Activated B cell treated with CpG ODN at 0.5 μM for 24 hours (primary cell): ENCODE data around the gene SARDH. TPM values are rescaled to one million over a fixed set of nuclear protein-coding genes. Genes with fewer than 3 reads are reported as not detected.

Experiments used
- ATAC-seq: fragments of 200-7000 bp; cut with Tn5 transposase; one replicate; pipeline ENCODE4 v1.10.0; 2021; ENCODE audit warnings: low read depth, mild to moderate bottlenecking, moderate library complexity
- CTCF ChIA-PET: fragments of 350-600 bp; sonication (Branson Sonifier 250); formaldehyde crosslinking; loops from one replicate; lab custom pipeline; 2021; ENCODE audit warnings: antibody characterized with exemption; lab: Charles Lee
- POLR2A ChIA-PET: fragments of 350-600 bp; sonication (Branson Sonifier 250); formaldehyde crosslinking; loops from one replicate; lab custom pipeline; 2021; ENCODE audit warnings: antibody characterized with exemption; lab: Charles Lee
- DNase-seq: peaks from one replicate; pipeline ENCODE4 v3.0.0; 2022
- H3K27ac Mint-ChIP-seq: one replicate; pipeline ENCODE4 v1.8.0; 2020; ENCODE audit warnings: mixed read lengths
- H3K27me3 Mint-ChIP-seq: one replicate; pipeline ENCODE4 v1.8.0; 2021; ENCODE audit warnings: mixed read lengths
- H3K36me3 Mint-ChIP-seq: one replicate; pipeline ENCODE4 v1.8.0; 2021; ENCODE audit warnings: low read depth, mixed read lengths
- H3K4me1 Mint-ChIP-seq: one replicate; pipeline ENCODE4 v1.8.0; 2021; ENCODE audit warnings: mixed read lengths
- H3K4me3 Mint-ChIP-seq: one replicate; pipeline ENCODE4 v1.8.0; 2020; ENCODE audit warnings: mild to moderate bottlenecking, mixed read lengths
- H3K9me3 Mint-ChIP-seq: one replicate; pipeline ENCODE4 v1.8.0; 2020; ENCODE audit warnings: mixed read lengths
- intact Hi-C: fragments of 100-400 bp; cut with micrococcal nuclease; formaldehyde crosslinking; loops from one replicate; pipeline ENCODE4 v1.15.1; 2024
- total RNA-seq: library from RNA; stranded (reverse); gene quantifications from 2 replicates; pipeline ENCODE4 v1.2.3, GENCODE V29; 2022
- TF ChIP-seq, protein P1 (sequence below): fragments of 200-600 bp; IDR thresholded peaks from one replicate; pipeline ENCODE4 v1.8.0; 2022; ENCODE audit warnings: antibody characterized with exemption, mild to moderate bottlenecking

Gene SARDH
- total RNA-seq, 1 donor from 2014 or later = not detected

DNA sequence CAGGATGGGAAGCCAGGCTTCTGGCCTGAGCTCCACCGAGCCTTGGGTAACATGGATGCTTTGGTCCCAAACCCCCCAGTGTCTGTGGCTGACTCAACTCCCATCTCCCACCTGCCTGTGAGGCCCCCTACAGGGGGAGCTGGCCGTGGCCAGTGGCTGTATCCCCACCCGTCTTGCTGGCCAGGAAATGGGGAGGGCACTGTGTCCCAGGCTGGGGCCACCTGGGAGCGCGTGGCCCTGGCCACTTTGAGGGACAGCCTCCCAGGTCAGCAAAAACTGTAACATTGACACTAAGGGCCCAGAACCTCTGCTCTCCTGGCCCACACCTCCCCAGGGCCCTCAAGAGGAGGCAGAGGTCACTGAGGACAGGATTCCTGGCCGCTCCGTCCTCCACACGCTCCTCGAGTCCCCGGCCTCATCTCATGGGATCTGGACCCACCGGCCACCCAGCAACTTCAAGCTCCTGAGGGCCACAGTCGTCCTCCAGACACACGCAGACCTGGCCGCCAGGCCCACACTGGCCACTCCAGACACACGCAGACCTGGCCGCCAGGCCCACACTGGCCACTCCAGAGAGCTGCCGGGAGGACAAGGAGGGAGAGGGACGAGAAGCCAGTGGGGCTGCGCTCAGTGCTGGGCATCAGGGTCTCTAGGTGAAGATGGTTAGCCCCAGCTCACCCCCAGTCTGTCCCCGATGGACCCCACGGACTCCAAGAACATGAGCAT, 57.7 kb downstream of the SARDH start:
- ATAC-seq (no peak), DNase-seq (no peak)
- ChIA-PET POLR2A (no interaction called here), CTCF (no interaction called here)
- TF ChIP-seq, protein P1, sequence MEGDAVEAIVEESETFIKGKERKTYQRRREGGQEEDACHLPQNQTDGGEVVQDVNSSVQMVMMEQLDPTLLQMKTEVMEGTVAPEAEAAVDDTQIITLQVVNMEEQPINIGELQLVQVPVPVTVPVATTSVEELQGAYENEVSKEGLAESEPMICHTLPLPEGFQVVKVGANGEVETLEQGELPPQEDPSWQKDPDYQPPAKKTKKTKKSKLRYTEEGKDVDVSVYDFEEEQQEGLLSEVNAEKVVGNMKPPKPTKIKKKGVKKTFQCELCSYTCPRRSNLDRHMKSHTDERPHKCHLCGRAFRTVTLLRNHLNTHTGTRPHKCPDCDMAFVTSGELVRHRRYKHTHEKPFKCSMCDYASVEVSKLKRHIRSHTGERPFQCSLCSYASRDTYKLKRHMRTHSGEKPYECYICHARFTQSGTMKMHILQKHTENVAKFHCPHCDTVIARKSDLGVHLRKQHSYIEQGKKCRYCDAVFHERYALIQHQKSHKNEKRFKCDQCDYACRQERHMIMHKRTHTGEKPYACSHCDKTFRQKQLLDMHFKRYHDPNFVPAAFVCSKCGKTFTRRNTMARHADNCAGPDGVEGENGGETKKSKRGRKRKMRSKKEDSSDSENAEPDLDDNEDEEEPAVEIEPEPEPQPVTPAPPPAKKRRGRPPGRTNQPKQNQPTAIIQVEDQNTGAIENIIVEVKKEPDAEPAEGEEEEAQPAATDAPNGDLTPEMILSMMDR = no peak
- no peaks in the 10 kb centered on the region for H3K9me3 Mint-ChIP-seq
- no peaks in the 10 kb centered on the region for H3K27me3 Mint-ChIP-seq
- intact Hi-C loops = no loop called here
- no peak overlapping the region for H3K27ac Mint-ChIP-seq
- peaks cover 7% of the 10 kb centered on the region for H3K4me1 Mint-ChIP-seq
- no peaks in the 10 kb centered on the region for H3K36me3 Mint-ChIP-seq
- no peak overlapping the region for H3K4me3 Mint-ChIP-seq

DNA sequence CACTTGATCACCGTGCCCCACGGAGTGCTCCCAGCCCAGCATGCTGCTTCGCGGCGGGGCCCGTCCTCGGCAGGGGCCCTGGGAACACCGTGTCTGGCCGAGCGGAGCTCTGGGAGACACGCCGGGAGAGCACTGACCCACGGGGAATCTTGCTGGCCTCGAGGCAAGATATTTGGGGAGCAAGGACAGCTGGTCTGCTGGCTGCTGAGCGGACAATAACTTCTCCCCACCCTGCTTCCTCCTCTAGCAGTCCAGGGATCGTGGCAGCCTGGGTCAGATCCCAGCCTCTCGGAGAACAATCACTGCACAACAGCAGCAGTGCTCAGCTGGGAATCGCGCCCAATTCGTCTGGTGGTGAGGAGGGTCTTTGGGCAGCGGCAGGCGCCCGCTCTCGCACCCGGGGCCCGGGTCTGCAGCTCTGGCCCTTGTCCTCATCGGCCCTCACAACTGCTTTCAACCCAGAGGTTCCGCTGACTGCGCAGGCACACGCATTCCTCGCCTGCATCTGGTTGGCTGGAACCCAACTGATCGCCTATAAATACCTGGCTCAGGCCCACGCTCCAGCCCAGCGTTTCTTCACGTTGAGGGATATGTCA, 58.6 kb downstream of the SARDH start:
- CTCF ChIA-PET = interaction anchor here (0.6 kb wide), 1 partner anchor 519 kb away, joined by 3 read pairs; no protein-coding TSS in a partner anchor
- intact Hi-C loops = no loop called here
- POLR2A ChIA-PET = no interaction called here
- no peaks in the 10 kb centered on the region for H3K9me3 Mint-ChIP-seq
- no peak for DNase-seq
- ATAC-seq = no peak
- no peak overlapping the region for H3K27ac Mint-ChIP-seq
- TF ChIP-seq, protein P1 = no peak
- H3K36me3 Mint-ChIP-seq = no peaks in the 10 kb centered on the region
- no peak overlapping the region for H3K4me3 Mint-ChIP-seq
- no peaks in the 10 kb centered on the region for H3K27me3 Mint-ChIP-seq
- H3K4me1 Mint-ChIP-seq = peaks cover 7% of the 10 kb centered on the region

DNA sequence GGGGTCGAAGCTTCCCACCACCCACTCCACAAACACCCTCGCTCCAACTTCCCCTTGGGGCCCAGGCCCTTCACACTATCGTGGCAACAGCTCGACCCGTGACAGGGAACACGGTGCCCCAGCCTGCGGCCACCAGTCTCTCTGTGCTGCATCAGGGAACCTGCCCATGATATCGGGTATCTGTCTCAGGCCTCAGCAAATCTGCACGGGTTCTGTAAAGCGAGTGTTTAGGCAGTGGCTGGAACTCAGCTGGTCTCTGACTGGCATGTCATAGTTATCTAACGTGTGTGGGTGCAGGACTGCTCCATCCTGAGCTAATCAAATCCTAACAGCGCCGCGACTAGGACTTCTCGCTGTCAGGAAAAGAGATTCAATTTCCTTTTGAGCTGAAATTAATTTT, 59.1 kb downstream of the SARDH start:
- TF ChIP-seq, protein P1 = no peak
- Mint-ChIP-seq H3K9me3 (no peaks in the 10 kb centered on the region), H3K27ac (no peak overlapping the region), H3K27me3 (no peaks in the 10 kb centered on the region), H3K4me3 (no peak overlapping the region), H3K36me3 (no peaks in the 10 kb centered on the region), H3K4me1 (peaks cover 7% of the 10 kb centered on the region)
- intact Hi-C loops = no loop called here
- POLR2A ChIA-PET = no interaction called here
- ATAC-seq (no peak), DNase-seq (no peak)
- CTCF ChIA-PET = interaction anchor here (0.6 kb wide), 1 partner anchor 518 kb away, joined by 3 read pairs; no protein-coding TSS in a partner anchor

DNA sequence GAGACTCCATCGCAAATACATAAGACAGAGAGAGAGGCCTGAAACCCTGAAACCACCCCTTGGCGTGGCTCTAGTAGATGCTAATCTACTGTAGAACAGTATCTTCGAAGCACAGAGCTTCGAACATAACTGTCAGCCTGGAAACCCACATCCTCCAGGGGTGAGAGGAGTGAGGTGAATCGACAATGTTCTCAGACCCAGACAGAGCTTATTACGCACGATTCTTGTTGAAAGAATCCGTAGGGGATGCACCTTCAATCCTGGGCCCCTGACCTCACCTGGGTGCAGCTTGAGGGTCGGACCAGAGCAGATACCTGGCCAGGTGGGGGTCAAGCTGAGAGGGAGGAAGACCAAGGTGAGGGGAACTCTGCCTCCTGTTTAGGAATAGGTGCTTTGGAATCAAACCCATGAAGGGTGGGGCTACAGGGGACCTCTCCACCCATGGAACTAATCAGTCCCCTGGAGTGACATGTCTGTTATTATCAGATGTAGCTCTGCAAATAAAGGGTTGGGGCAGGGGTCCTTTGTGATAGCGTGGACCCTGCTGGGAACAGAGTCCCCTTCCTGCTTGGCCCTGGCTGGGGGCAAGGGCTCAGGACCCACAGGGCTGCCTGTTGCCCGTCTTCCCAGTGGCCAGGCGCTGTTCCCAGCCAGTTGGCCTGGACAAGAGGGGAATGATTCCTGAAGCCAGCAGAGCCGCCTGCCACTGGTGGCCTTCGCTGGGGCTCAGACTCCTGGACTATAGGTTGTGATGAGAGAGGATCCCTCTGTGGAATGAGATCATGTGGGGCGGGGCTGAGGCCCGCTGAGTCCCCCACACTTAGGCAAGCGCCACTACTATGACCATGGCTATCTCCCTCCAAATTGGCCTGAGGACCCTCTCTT, 60.8 kb downstream of the SARDH start:
- no peak overlapping the region for H3K4me3 Mint-ChIP-seq
- H3K27ac Mint-ChIP-seq = no peak overlapping the region

More for the DNA sequence above, 60.8 kb downstream of the SARDH start:
- POLR2A ChIA-PET = no interaction called here
- Mint-ChIP-seq H3K27me3 (no peaks in the 10 kb centered on the region), H3K4me1 (no peaks in the 10 kb centered on the region), H3K36me3 (no peaks in the 10 kb centered on the region), H3K9me3 (no peaks in the 10 kb centered on the region)
- TF ChIP-seq, protein P1 = no peak
- DNase-seq (no peak), ATAC-seq (no peak)
- intact Hi-C loops = no loop called here
- CTCF ChIA-PET = no interaction called here
